ENCODE results near the gene DCAF16.

The DCAF16 gene

GRCh38 chr4:17787315-17787714 is 23.2 kb downstream of the DCAF16 start:
- H4K20me1 ChIP-seq (ENCODE audit: insufficient read depth, low read length, poor library complexity, severe bottlenecking): no peaks in the 10 kb centered on the region
- no peaks in the 10 kb centered on the region for H3K79me2 ChIP-seq (ENCODE audit: insufficient read depth, low read length)
- H3K9ac ChIP-seq (ENCODE audit: low read depth, low read length, poor library complexity, severe bottlenecking): no peak overlapping the region
- H3K9me2 ChIP-seq (replicated peaks; ENCODE audit: low read depth, low read length): no peaks in the 10 kb centered on the region
- peaks cover 17% of the 10 kb centered on the region for H3K4me1 ChIP-seq (ENCODE audit: insufficient read depth, low read length, poor library complexity, severe bottlenecking)
- peak overlapping the region; percentile 41 for H3K4me3 ChIP-seq (ENCODE audit: low read length, poor library complexity, severe bottlenecking)
- no peak overlapping the region for H2AFZ ChIP-seq (ENCODE audit: low read length)
- TF ChIP-seq, protein P1, sequence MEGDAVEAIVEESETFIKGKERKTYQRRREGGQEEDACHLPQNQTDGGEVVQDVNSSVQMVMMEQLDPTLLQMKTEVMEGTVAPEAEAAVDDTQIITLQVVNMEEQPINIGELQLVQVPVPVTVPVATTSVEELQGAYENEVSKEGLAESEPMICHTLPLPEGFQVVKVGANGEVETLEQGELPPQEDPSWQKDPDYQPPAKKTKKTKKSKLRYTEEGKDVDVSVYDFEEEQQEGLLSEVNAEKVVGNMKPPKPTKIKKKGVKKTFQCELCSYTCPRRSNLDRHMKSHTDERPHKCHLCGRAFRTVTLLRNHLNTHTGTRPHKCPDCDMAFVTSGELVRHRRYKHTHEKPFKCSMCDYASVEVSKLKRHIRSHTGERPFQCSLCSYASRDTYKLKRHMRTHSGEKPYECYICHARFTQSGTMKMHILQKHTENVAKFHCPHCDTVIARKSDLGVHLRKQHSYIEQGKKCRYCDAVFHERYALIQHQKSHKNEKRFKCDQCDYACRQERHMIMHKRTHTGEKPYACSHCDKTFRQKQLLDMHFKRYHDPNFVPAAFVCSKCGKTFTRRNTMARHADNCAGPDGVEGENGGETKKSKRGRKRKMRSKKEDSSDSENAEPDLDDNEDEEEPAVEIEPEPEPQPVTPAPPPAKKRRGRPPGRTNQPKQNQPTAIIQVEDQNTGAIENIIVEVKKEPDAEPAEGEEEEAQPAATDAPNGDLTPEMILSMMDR (conservative IDR thresholded peaks at IDR 0.05; ENCODE audit: low read length): no peak
- TF ChIP-seq EZH2phosphoT487 (IDR thresholded peaks at IDR 0.05; ENCODE audit: borderline replicate concordance): no peak
- H3K4me2 ChIP-seq (ENCODE audit: low read depth, low read length, poor library complexity, severe bottlenecking): peak overlapping the region; percentile 64
- H3K36me3 ChIP-seq (ENCODE audit: insufficient read depth, low read length): no peaks in the 10 kb centered on the region
- H3K27me3 ChIP-seq (ENCODE audit: insufficient read depth, low read length, poor library complexity, severe bottlenecking): no peaks in the 10 kb centered on the region
- no peaks in the 10 kb centered on the region for H3F3A ChIP-seq (ENCODE audit: low read depth)
- no peaks in the 10 kb centered on the region for H3K9me3 ChIP-seq (ENCODE audit: insufficient read depth, low read depth, low read length)

- Histone ChIP-seq H3K9me3 (ENCODE audit: insufficient read depth, low read depth, low read length) (no peaks in the 10 kb centered on the region), H3F3A (ENCODE audit: low read depth) (no peaks in the 10 kb centered on the region), H3K4me3 (ENCODE audit: low read length, poor library complexity, severe bottlenecking) (peak overlapping the region; percentile 41), H4K20me1 (ENCODE audit: insufficient read depth, low read length, poor library complexity, severe bottlenecking) (no peaks in the 10 kb centered on the region), H2AFZ (ENCODE audit: low read length) (no peak overlapping the region), H3K79me2 (ENCODE audit: insufficient read depth, low read length) (no peaks in the 10 kb centered on the region), H3K36me3 (ENCODE audit: insufficient read depth, low read length) (no peaks in the 10 kb centered on the region), H3K9me2 (replicated peaks; ENCODE audit: low read depth, low read length) (no peaks in the 10 kb centered on the region), H3K9ac (ENCODE audit: low read depth, low read length, poor library complexity, severe bottlenecking) (peak overlapping the region; percentile 21), H3K27me3 (ENCODE audit: insufficient read depth, low read length, poor library complexity, severe bottlenecking) (no peaks in the 10 kb centered on the region), H3K4me2 (ENCODE audit: low read depth, low read length, poor library complexity, severe bottlenecking) (peak overlapping the region; percentile 64), H3K4me1 (ENCODE audit: insufficient read depth, low read length, poor library complexity, severe bottlenecking) (peaks cover 17% of the 10 kb centered on the region)
- no peak for TF ChIP-seq EZH2phosphoT487 (IDR thresholded peaks at IDR 0.05; ENCODE audit: borderline replicate concordance)
- TF ChIP-seq, protein P1 (conservative IDR thresholded peaks at IDR 0.05; ENCODE audit: low read length): no peak
Measured at GRCh38 chr4:17786567-17786966, 24.0 kb downstream of the DCAF16 start.

GRCh38 chr4:17785858-17786257 is 24.7 kb downstream of the DCAF16 start:
- Histone ChIP-seq H3K9me2 (replicated peaks; ENCODE audit: low read depth, low read length) (no peaks in the 10 kb centered on the region), H3K9ac (ENCODE audit: low read depth, low read length, poor library complexity, severe bottlenecking) (no peak overlapping the region), H3K4me1 (ENCODE audit: insufficient read depth, low read length, poor library complexity, severe bottlenecking) (peaks cover 17% of the 10 kb centered on the region), H3K4me2 (ENCODE audit: low read depth, low read length, poor library complexity, severe bottlenecking) (peak overlapping the region; percentile 64), H3K9me3 (ENCODE audit: insufficient read depth, low read depth, low read length) (no peaks in the 10 kb centered on the region), H3K79me2 (ENCODE audit: insufficient read depth, low read length) (no peaks in the 10 kb centered on the region), H3K4me3 (ENCODE audit: low read length, poor library complexity, severe bottlenecking) (no peak overlapping the region), H2AFZ (ENCODE audit: low read length) (no peak overlapping the region), H3K27me3 (ENCODE audit: insufficient read depth, low read length, poor library complexity, severe bottlenecking) (no peaks in the 10 kb centered on the region), H3K36me3 (ENCODE audit: insufficient read depth, low read length) (no peaks in the 10 kb centered on the region), H3F3A (ENCODE audit: low read depth) (no peaks in the 10 kb centered on the region), H4K20me1 (ENCODE audit: insufficient read depth, low read length, poor library complexity, severe bottlenecking) (no peaks in the 10 kb centered on the region)
- TF ChIP-seq EZH2phosphoT487 (IDR thresholded peaks at IDR 0.05; ENCODE audit: borderline replicate concordance): no peak
- TF ChIP-seq, protein P1 (conservative IDR thresholded peaks at IDR 0.05; ENCODE audit: low read length): peak; percentile 37
